Measurements from ENCODE around the gene FANCD2. TPM values are rescaled to one million over a fixed set of nuclear protein-coding genes. Genes with fewer than 3 reads are reported as not detected.
"Not testable (repeated sequence)": the region's sequence is repeated elsewhere in the genome, so short reads cannot be mapped to it uniquely, and the experiment has no call there.

The FANCD2 gene
- total RNA-seq, 1 donor from 2014 or later = 20.4 TPM

DNA sequence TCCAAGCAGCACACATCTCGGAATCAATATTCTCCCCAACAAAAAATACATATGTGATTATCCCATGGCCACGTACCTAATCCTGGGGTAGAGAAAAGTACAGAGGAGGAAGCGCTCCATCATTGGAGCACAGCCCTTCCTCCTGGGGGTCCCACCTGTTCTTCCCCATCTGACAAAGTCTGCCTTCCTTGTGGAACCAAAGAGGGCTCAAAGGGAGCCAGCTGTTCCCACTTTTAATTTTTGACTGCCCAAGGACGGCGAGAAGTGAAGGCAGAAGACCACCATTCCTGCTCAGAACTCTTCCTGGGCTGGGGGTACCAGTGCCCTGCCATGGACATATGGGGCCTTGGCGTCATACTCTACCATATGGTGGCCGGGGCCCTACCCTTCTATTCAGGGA, 14.1 kb upstream of the FANCD2 start:
- no peak for DNase-seq (ENCODE audit: low read depth in 2 of 2)

DNA sequence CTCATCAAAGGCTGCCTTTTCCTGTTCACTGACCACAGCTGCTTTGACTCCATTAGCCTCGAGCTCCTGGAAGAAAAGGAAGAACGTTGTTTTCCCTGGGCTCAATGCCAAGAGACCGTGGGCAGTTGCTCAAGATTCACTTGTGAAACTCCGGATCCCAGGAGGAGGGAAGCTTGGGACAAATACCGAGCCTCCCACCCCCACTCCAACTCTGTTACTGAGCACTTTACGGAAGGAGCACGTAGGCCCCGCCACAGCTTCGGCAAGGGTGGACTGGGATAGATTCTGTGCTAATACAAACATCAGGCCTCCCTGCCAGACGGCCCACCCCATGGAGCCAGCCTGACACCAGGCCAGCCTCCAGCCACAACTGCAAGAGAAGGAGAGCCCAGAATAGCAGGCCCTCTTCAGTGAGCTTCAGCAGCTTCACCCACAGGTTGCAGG, 10.8 kb upstream of the FANCD2 start:
- peak in 1 of 2 donors; percentile 83 for DNase-seq (ENCODE audit: low read depth in 2 of 2)

GRCh38 chr3:10017636-10018292, 8.5 kb upstream of the FANCD2 start:
- DNase-seq (ENCODE audit: low read depth in 2 of 2) = no peak

- DNase-seq (ENCODE audit: low read depth in 2 of 2) = not testable (repeated sequence)
Measured at GRCh38 chr3:10018806-10019205, 7.4 kb upstream of the FANCD2 start.

- DNase-seq (ENCODE audit: low read depth in 2 of 2) = no peak
Measured at GRCh38 chr3:10019326-10019725, 6.9 kb upstream of the FANCD2 start.

GRCh38 chr3:10021856-10022775, 4.1 kb upstream of the FANCD2 start:
- DNase-seq (ENCODE audit: low read depth in 2 of 2) = no peak

DNA sequence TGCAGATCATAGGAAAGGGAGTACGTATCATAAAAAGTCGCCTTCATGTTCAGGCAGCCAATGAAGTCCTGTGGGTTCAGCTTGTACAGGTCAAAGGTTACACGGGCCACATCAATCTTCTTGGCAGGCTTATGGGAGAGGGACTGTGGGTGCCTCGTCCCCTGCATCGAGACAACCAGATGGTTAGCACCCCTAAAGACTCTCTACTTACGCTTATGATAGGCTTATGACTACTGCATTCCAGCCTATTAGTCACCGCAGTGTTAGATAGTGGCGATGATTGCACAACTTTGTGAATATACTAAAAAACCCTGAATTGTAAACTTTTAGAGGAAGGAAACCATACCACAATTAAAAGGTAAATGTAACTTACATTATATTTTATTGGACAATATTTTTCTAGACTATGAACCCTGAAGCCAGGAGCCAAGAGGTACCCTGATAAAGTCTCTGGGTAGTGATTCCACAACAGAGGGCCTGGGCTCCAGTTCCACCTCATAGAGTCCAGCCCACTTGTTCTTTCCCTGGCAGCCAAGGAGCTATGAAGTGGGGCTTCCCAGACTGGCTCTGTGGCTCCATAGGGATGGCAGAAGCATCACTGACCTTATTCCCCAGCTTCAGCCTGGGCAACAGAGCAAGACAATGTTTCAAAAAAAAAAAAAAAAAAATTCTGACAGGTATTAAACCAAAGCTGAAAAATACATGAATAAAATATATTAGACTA, 2.5 kb upstream of the FANCD2 start:
- DNase-seq (ENCODE audit: low read depth in 2 of 2) = no peak

DNA sequence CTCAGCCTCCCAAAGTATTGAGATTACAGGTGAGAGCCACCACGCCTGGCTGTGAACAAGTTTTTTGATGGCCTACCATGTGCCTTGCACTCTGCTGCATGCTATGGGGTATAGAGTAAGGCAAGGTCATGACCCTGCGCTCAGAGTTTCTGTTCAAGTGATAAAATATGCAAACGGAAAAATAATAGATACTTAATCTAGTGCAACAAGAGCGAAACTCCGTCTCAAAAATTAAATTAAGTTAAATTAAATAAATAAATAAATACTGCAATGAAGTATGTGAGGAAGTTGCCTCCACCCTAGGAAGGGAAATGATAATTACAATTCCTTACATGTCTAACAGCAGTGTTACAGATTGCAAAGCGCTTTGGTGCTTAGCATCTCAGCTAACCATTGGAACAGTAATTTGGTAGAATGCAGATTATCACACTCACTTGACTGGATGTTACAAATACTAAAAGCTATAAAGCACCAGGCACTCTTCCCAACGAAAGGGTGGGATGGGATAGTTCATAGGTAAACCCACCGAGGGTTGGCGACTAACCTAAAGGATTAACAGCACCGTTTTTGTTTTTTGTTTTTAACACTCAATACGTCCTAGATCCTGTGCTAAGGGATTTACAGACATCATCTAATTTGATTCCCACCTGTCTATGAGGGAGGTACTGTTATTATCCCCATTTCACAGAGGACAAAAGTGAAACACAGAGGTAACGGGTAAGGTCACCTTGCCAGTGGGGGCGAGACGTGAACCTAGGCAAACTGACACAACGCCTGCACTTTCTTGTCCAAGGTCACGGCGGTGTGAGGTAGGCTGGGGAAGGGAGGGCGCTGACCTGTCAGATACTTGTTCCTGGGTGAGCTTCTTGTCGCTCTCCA, 793 bp upstream of the FANCD2 start:
- DNase-seq (ENCODE audit: low read depth in 2 of 2) = no peak

DNA sequence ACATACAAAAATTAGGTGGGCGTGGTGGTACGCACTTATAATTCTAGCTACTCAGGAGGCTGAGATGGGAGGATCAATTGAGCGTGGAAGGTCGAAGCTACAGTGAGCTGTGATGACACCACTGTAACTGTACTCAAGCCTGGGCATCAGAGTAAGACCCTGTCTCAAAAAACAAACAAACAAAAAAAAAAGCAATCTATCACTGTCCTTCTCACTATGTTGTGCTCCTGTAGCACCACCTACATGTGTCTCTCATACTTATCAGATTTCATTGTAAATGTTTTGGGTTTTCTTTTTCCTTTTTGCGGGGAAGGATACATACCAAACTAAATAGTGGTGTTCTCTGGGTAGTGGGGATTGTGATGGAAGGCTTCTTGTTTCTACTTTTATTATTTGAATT, 14.8 kb downstream of the FANCD2 start:
- no peak for DNase-seq (ENCODE audit: low read depth in 2 of 2)

GRCh38 chr3:10047876-10048275, 21.6 kb downstream of the FANCD2 start:
- no peak for DNase-seq (ENCODE audit: low read depth in 2 of 2)

- not testable (repeated sequence) for DNase-seq (ENCODE audit: low read depth in 2 of 2)
Measured at GRCh38 chr3:10053054-10053453, 26.8 kb downstream of the FANCD2 start.

DNA sequence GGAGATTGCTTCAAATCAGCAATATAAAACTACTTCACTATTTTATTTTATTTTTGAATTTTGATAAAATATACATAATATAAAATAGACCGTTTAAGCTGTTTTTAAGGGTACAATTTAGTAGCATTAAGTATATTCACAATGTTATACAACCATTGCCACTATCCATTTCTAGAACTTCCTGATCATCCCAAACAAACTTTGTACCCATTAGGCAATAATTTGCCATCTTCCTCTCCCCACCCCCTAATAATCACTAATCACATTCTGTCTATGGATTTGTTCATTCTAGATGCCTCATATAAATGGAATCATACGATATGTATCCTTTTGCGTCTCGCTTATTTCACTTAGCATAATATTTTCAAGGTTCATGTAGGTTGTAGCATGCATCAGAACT, 28.9 kb downstream of the FANCD2 start:
- DNase-seq (ENCODE audit: low read depth in 2 of 2) = no peak

GRCh38 chr3:10070077-10070476, 43.8 kb downstream of the FANCD2 start:
- not testable (repeated sequence) for DNase-seq (ENCODE audit: low read depth in 2 of 2)

DNA sequence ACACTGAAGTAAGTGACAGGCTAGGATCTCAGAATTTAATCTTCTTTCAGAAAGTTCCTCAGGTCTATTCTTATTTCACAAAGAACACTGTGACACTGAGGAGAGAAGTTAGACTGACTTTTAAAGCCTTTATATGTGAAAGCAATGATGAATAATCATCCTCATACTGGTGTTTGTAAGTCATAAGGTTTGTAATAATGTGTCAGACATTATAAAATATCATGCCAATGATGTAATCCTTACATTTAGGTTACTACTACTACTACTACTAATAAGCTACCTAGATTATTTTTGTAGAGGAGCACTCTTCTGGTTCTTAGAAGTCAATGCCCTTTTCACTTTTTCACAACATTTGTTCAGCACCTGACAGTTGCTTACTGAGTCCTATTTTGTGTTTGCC, 48.4 kb downstream of the FANCD2 start:
- DNase-seq (ENCODE audit: low read depth in 2 of 2) = no peak

DNA sequence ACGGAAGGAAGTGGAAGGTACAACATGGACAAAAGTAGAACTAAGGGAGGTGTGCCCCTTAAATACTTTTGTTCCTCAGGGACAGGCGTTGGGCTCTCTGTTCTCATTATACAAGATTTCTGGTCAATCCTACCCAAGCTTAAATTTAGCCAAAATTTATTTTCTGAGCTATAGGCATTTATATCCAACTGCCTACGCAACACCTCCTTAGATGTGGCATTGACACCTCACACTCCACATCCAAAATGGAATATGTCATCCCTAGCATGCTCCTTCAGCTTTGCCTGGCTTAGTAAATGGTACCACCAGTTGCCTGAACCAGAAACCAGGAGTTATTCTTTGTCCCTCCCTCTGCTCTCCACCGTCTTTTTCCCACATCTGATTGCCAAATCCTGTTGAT, 55.6 kb downstream of the FANCD2 start:
- no peak for DNase-seq (ENCODE audit: low read depth in 2 of 2)

GRCh38 chr3:10085738-10086137, 59.5 kb downstream of the FANCD2 start:
- DNase-seq (ENCODE audit: low read depth in 2 of 2) = no peak

GRCh38 chr3:10088256-10088655, 62.0 kb downstream of the FANCD2 start:
- DNase-seq (ENCODE audit: low read depth in 2 of 2) = no peak

- no peak for DNase-seq (ENCODE audit: low read depth in 2 of 2)
Measured at GRCh38 chr3:10090179-10090578, 63.9 kb downstream of the FANCD2 start.

GRCh38 chr3:10090774-10091173, 64.5 kb downstream of the FANCD2 start:
- DNase-seq (ENCODE audit: low read depth in 2 of 2) = not testable (repeated sequence)

DNA sequence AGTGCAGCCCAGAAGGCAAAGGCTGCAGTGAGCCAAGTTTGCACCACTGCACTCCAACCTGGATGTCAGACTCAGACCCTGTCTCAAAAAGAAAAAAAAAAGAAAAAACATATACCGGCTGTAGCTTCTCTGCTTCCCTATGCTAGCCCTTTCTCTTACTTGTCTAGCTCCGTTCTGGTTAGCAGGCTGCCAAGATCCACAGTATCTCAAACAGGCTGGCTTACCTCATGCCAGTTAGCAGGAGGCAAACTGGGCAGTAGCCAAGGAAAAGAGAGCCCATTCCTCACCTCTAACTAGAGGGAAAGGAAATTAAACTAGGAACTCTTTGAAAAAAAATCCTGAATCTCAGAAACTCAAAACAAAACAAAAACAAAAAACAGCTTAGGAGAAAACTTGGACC, 65.2 kb downstream of the FANCD2 start:
- DNase-seq (ENCODE audit: low read depth in 2 of 2) = not testable (repeated sequence)

DNA sequence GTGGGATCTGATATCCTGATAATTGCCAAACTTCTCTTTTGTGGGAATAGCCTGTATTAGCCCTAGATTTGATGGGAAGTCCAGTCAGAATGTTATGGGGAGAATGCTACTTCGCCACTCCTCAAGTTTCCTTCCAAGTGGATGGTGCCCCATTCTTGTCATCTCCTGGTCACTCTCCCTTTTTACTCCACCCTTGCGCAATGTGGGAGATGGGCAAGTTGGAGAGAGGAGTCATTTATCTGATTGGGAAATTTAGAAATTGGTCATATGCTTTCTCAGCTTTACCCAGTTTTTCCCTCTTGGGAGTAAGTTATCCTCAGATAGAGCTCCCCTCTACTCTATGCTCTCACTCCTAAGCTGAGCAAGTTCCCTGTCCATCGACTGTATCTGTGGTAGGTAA, 67.4 kb downstream of the FANCD2 start:
- DNase-seq (ENCODE audit: low read depth in 2 of 2) = no peak
